Globus pallidus (tissue), 1 donor: ENCODE data around the gene KHSRP.
"Not testable (repeated sequence)": the region's sequence is repeated elsewhere in the genome, so short reads cannot be mapped to it uniquely, and the experiment has no call there.

Source experiments
- DNase-seq: peaks from one replicate; pipeline ENCODE4 v3.0.0-alpha.2; 2015; ENCODE audit warnings: low spot score

The KHSRP gene

DNA sequence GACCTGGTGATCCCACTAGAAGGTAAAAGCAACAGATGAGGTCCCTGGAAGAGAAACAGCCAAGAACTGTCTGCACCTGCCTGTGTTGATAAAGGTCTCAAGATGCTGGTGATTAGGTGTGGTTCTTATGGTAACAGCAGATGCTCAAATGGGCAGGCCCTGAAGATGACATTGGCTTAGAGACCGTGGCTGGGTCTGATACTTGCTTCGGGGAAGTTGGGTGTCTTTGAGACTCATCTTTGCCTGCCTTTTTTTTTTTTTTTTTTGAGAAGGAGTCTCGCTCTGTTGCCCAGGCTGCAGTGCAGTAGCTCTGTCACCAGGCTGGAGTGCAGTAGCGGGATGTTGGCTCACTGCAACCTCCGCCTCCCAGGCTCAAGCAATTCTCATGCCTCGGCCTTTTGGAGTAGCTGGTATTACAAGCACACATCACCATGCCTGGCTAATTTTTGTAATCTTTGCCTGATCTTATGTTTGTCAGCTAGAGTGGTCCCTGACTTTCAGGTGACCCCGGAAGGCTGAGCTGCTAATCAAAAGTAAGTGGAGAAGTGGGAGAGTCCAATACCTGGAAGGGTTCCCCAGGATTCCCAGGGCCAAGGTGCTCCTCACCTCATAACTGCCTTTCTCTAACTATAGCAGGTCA, 27.1 kb upstream of the KHSRP start:
- no peak for DNase-seq

DNA sequence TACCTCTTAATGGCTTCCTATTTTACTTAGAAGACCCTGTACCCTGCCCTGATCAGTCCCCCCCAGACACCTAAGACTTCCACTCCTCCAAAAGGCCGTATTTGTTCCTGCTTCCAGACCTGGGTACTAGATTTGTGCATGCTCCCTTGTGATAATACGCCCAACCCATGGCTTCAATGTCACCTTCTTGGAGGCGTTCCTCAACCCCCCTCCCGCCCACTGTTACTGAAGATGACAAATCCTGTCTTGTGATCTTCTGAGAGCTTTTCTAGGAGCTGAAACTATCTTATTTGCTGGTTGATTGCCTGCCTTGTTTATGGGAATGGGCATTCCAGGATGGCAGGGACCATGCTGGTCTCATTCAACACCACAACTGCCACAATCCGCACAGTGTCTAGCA, 25.6 kb upstream of the KHSRP start:
- no peak for DNase-seq

DNA sequence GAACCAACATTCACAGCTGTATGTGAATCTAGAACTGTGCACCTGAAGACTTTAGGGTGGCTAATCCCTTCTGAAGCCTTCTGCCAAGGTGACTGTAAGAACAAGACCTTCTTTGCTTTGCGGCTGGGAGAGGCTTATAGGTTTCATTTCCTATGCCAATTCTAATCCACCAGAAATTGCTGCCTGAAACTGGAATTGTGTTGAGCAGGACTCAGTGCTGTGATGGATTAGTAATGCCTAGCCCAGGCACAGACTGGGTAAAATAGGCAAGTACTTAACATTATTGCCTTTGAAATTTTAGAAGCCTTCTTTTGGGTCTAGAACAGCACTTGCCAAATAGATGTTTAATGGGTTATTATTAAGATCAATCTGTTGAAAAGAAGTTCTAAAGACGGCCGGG, 23.4 kb upstream of the KHSRP start:
- DNase-seq = no peak

DNA sequence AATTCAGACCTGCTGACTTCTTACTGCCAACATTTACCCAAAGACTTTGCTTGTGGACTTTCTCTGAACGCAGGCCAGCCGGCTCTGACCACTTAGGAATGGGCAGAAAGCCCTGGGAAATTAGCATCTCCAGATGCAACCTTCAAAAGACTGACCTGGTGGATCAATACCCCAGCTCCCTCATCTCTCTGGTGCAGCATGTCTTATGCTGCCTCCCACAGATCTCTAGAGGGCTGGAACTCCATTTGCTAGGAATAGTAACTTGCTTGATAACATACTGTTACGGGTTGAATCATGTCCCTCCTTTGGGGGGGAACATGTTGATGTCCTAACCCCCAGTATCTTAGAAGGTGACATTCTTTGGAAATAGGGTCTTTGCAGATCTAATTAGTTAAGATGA, 21.8 kb upstream of the KHSRP start:
- no peak for DNase-seq

DNA sequence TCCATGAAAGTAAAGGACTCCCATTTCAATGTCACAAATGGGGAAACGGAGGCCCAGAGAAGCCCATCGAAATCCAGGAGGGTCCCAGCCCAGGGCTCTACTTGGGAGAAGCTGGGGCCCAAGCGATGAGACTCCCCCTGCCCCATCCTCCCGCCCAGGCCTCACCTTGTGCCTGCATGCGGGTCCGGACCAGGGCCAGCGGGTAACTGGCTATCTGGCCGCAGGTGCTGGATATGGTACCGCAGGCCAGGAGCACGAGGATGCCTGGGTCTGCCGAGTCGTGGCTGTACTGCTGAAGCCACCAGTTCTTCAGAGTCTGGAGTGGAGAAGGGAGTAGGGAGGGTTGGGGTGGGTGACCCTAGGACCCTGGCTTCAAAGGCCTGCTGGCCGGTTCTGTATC, 19.4 kb upstream of the KHSRP start:
- no peak for DNase-seq

DNA sequence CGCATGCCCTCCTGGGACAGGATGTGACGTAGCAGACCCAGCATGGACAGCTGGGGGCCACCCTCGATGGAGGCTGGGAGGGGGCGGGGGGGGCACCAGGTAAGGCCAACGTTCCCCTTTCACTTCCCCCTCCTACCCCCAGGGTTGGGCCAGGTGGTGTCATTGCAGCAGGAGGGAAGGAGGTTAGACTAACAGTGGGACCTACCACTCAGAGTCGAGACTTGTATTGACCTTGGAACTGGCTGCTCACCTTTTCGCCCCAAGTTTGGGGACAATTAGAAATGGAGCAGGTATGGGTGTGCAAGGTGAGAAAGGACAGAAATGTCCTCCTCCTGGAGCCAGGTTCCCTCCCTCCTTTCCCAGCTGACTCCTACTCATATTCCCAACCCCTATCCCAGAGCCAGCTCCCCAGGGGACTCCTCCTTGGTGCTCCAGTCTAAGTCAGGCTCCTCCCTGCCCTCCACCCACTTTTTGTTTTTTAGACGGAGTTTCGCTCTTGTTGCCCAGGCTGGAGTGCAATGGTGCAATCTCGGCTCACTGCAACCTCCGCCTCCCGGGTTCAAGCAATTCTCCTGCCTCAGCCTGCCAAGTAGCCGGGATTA, 17.6 kb upstream of the KHSRP start:
- no peak for DNase-seq

DNA sequence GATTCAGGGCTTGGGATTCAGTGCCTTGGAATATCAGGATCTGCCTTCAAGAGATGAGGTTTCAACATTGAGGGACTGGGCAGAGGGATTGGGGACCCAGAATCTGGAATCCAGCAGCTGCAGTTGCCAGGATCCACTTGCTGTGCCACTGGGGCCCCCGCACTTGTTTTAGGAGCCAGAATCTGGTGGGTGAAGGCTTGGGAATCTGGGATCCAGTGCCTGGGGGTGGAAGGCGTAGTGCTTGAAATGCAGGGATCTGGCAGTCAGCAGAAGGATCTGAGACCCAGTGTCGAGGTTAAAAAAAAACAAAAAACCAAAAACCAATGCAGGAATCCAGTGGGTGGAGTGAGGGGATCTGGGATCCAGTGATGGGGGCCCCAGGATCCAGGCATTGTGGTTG, 16.3 kb upstream of the KHSRP start:
- DNase-seq = no peak

DNA sequence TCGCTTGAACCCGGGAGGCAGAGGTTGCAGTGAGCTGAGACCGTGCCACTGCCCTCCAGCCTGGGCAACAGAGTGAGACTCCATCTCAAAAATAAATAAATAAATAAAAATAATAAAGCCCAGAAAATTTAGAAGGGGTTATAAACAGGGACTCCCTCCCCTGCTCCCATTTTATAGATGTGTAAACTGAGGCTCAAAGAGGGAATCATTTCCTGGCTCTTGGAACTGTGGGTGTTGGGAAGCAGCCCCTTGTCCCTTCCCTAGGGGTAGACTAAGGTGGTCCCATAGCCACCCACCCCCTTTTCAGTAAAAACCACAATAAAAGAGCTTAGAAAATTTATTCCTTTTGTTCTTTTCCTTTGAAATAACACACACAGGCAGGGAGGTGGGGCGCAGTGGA, 15.1 kb upstream of the KHSRP start:
- DNase-seq = no peak

DNA sequence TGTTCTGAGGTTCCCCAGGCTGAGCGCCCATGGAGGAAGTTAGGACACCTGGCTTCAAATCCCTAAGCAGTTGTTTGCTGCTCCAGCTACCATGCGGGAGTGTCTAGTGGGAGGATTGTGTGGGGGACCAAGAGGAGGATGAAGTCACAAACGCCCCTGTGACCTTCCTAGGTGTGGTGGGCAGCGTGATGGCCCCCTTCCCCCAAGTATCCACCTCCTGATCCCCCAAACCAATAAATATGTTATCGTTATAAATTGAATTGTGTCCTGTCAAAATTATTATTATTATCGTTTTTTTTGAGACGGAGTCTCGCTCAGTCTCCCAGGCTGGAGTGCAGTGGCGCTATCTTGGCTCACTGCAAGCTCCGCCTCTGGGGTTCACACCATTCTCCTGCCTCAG, 9.1 kb upstream of the KHSRP start, which contains the start of gene SLC25A41:
TSS of gene SLC25A41 (minus strand) at position 101 of the 400 bp plus-strand sequence. CDS start at position 31, 70 bp downstream.
- no peak for DNase-seq

DNA sequence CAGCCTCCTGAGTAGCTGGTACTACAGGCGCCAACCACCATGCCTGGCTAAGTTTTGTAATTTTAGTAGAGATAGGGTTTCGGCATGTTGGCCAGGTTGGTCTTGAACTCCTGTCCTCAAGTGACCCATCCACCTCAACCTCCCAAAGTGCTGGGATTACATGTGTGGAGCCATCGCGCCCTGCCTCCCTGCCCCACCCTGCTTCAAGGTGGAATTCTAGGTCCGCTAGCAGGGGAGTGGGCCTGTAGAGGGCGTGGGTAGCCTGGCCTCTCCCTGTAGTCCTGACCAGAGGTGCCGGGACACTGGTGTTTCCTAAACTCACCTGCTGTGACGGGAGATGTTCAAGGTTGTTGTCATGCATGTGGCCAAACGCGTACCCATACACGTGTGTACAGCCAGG, 8.6 kb upstream of the KHSRP start:
- no peak for DNase-seq

DNA sequence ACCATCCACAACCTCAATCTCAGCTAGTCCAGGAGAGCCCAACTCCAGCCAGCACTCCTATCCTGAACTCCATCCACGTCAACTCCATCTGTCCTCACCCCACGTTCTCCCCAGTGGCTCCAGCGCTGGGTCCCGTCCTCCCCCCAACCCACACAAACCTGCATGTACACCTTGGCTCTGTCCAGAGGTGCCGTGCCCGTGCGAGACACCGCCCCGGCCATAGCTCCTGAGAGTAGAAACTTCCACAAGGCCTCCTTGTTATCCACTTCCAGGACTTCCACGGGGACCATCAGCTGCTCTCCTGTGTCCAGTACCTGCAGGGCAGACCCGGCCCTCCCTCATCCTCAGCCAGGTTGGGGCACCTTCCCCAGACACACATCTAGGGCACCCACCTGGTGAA, 7.3 kb upstream of the KHSRP start:
- no peak for DNase-seq

DNA sequence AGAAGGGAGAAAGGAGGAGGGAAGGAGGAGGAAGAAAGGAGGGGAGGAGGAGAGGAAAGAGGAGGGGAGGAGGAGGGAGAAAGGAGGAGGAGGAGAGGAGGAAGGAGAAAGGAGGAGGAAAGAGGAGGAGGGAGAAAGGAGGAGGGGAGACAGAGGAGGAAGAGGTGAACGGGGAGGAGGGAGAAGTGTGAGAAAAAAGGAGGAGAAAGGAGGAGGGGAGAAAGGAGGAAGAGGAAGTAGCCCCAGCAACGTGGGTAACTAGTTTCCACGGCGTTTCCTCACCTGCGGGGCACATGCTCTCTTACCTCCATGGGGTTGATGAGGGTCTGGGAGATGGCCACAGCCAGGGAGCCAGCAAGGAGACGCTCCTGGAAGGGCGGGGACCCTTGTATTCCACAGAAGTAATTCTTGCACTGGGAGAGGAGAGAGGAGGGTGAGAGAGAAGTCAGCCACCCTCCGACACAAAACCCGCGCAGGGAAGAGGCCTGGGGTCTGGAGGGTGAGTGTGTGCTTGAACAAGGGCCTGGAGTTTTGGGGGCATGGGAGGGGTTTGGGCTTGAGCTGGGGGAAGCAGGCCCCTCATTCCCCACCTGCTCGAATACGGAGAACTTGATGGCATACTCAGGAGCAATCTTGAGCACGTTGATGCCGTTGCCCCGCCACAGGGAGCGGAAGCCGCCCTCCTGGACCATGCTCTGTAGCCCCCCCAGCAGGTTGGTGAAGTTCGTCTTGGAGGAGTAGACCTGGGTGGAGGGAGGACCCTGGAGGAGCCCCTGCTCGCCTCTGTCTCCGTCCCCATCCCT, 5.0 kb upstream of the KHSRP start:
- no peak for DNase-seq

DNA sequence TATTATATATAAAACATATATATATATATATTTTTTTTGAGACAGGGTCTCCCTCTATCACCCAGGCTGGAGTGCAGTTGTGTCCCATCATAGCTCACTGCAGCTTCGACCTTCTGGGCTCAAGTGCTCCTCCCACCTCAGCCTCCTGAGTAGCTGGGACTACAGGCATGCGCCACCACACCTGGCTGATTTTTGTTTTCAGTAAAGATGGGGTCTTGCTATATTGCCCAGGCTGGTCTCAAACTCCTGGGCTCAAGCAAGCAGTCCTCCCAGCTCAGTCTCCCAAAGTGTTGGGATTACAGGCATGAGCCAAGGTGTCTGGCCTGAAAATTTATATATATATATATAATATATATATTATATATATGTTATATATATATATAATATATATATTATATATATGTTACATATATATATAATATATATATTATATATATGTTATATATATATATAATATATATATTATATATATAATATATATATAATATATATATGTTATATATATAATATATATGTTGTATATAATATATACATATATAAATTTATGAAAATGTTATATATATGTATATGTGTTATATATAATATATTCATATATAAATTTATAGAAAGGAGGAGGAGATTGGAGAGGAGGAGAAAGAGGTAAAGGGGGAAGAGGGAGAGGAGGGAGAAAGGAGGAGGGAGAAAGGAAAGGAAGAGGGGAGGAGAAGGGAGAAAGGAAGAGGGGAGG, 4.2 kb upstream of the KHSRP start:
- DNase-seq = not testable (repeated sequence)

DNA sequence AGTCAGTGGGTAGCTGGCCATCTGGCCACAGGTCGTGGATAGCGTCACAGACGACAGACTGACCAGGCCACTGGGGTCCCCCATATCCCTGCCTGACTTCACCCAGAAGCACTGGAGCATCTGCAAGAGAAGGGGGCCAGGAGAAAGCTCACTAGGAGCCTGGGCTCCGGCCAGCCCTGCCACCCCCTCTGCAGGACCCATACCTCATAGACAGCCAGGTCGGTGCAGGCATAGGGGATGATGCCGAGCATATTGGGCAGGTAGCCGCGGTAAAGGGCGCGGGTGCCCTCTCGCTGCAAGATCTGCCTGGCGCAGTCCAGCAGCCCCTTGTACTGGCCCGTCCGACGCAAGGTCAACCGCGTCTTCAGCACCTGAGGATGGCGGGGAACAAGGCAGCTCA, 2.5 kb upstream of the KHSRP start:
- DNase-seq = no peak

DNA sequence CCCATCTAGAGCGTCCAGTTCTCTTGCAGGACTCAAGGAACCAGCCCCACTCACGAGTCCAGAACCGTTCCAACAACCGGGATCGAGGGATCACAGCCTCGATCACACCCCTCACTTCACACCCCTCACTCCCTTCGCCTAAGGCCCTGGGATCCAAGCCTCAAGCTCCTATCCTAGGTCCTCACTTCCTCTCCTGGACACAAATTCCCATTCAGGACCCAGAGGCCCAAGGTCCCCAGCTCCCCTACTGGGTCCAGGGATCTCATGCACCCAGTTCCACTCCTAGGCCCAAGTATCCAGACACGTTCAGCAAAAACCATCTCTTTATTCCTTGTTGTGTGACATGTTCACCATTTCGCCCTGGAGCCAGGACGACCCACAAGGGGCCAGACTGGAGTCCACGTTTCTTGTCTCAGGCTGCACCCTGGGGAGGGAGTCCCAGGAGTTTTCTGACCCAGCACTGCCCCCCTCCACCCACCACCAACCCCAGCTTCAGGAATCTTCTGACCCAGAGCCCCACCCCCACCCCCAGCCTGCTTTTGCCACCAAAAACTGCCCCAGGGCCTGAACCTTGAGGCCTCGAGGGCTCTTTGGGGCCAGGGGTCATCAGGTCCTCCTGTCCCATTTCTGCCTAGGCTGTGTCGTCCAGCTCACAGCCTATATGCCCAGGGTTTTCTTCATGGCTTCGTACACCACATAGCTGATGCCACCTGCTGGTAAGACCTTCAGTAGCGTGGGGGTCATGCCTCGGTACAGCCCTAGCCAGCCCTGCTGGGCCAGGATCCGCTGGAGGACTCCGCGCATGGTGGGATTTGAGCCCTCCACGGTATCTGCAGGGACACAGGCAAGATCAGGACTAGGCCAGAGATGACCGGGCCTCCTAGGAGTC, 1.4 kb upstream of the KHSRP start:
- DNase-seq = peak; percentile 6

DNA sequence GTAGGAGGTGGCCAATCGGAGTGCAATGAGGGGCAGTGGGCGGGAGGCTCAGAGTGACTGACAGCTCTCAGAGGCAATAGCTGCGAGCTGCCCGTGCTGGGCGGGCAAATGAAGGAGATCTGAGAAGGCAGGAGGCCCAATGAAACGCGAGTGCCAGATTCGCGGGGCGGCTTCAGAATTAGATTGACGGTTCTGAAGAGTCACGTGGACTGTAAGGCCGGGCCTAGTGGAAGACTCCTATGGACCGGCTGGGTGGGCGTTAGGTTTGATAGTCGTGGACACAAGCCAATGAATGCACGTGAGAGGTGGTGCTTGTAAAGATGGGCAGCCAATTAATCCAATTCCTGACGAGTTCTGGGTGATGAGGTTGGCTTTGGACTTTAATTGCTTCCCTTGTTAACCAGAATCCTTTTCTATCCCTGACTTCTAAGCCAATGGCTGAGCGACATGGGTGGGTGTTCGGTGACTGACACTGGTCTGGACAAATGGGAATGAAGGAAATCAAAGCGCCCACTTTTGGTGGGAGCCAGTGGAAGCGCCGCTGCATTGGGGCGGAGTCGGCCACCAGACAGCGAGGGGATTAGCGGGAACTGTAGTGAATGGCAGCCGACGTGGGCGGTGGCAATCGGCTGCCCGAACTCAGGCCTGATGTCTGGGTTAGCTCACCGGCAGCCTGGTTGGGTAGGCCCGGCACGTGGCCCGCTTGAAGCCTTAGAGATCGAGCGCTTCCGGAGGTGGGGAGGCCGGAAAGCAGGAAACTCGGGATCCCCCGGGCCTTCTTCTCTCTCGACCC, 524 bp upstream of the KHSRP start:
- DNase-seq = peak; percentile 100

DNA sequence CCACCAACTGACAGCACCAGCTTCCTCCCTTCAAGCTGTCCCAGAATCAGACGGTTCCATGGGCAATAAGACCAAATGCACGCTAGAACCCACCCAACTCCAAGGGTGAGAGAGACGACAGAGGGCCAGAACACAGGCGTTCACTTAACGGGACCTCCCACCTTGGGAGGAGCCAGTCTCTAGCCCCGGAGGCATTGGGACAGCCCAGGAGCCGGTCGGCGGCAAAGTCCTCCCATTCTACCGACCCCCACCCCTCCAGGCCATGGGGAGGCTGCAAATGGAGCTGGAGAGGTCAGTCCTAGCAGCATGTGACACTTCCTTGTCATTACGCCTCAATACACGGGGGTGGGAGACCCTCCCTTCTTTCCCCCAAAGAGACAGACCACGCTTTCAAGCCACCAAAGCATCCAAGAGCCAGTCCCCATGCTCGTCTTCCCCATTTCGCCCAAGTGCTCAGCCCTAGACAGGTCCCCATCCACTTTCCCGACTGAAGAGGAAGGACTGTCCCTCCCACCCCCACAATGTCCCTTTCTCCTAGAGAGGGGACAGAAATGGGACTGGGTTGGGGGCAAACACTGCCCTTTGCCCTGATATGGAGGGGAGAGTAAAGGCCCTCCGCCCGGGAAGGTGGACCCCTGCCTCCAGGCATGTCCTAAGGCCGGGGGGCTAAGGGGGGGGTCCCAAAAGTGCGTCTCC, 964 bp downstream of the KHSRP start:
- DNase-seq = no peak

DNA sequence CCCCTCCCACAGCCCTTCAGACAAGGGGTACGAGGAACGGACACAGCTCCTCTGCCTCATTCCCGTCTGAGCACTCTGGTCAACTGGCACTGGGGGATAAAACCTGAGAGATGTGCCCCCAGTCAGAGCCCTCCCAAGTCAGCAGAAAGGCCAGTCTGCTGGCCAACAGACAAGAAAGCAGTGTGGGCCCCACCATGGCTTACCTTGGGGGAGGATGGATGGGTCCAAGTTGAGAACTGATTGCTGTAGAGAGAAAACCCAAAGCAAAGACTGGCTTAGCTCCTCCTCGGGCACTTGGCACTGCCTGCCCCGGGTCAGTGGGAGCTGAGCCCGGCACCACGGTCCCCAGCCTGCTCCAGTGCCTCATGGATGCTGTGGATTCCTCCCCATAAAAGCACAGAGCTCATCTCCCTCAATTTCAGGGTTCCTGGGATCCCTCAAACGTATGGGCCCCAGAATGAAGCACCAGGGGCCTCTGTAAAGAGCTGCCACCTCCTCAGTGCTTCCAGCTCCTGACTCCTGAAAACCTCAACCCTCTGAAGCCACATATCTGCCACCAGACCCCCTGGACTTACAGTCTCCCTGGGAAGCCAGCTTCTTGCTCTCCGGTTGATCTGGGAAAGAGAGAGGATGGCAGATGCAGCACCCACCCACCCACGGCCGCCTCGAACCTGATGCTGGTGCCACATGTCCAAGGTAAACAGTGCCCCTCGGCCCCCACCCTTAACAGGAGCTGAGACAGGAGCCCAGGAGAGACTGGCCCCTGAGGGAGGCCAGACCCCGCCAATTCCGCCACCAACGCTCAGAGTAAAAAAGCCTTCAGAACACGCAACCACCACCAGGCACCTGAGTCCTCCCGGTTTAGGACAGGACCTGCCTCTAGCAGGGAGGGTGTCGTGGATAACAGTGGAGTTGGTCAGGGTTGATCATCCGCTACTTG, 3.3 kb downstream of the KHSRP start:
- no peak for DNase-seq

DNA sequence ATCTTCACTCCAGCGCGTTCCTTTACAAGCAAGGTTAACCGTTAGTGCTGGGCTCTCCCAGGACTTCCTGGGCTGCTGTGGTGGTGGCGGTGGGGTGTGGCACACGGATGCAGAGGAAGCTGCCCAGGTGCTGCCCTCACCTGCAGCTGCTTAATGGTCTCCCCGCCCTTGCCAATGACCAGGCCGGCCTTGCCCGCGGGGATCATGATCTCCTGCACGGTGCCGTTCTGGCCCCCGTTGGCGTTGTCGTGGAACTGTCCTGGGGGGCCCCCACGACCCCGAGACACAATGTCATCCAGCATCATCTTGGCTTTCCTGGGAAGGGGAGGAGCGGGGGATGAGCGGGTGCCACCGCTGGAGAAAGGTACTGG, 6.1 kb downstream of the KHSRP start:
- no peak for DNase-seq
